HG02938 (cell line): Measurements from ENCODE around the gene CTSG.
"Not testable (repeated sequence)": the region's sequence is repeated elsewhere in the genome, so short reads cannot be mapped to it uniquely, and the experiment has no call there.

Source experiments
- ATAC-seq: cut with Tn5 transposase; IDR thresholded peaks from one replicate; pipeline ENCODE4 v1.9.1; 2021; ENCODE audit warnings: mild to moderate bottlenecking, moderate library complexity; ENCODE audit not compliant: unreplicated experiment

The CTSG gene

GRCh38 chr14:24576182-24576581 lies at the start of gene CTSG:
CTSG (minus strand) TSS chr14:24576250; CDS start chr14:24576223, 27 bp downstream.
- ATAC-seq: no peak

- ATAC-seq: no peak
Observed at GRCh38 chr14:24613747-24614146, 37.7 kb upstream of the CTSG start.

- no peak for ATAC-seq
Observed at GRCh38 chr14:24613241-24613640, 37.2 kb upstream of the CTSG start.

GRCh38 chr14:24612196-24612595 lies 36.1 kb upstream of the CTSG start:
- no peak for ATAC-seq

GRCh38 chr14:24609655-24610344 lies 33.8 kb upstream of the CTSG start, which contains the start of gene GZMH:
GZMH (minus strand) TSS chr14:24609685; CDS start chr14:24609613, 72 bp downstream.
- no peak for ATAC-seq

GRCh38 chr14:24607635-24608514 lies 31.8 kb upstream of the CTSG start:
- ATAC-seq: no peak

GRCh38 chr14:24607081-24607480 lies 31.0 kb upstream of the CTSG start:
- ATAC-seq: no peak

GRCh38 chr14:24606297-24606696 lies 30.2 kb upstream of the CTSG start:
- no peak for ATAC-seq

GRCh38 chr14:24605435-24606190 lies 29.6 kb upstream of the CTSG start:
- peak; percentile 79 for ATAC-seq

GRCh38 chr14:24597403-24597802 lies 21.4 kb upstream of the CTSG start:
- ATAC-seq: no peak

GRCh38 chr14:24595073-24595808 lies 19.2 kb upstream of the CTSG start:
- no peak for ATAC-seq

- ATAC-seq: not testable (repeated sequence)
Observed at GRCh38 chr14:24591004-24591403, 15.0 kb upstream of the CTSG start.

GRCh38 chr14:24584402-24584801 lies 8.4 kb upstream of the CTSG start:
- not testable (repeated sequence) for ATAC-seq

GRCh38 chr14:24578558-24578957 lies 2.5 kb upstream of the CTSG start:
- ATAC-seq: no peak

GRCh38 chr14:24576771-24577170 lies 721 bp upstream of the CTSG start:
- no peak for ATAC-seq

- no peak for ATAC-seq
Observed at GRCh38 chr14:24574206-24574774, 1.8 kb downstream of the CTSG start.

GRCh38 chr14:24566318-24566717 lies 9.7 kb downstream of the CTSG start:
- ATAC-seq: no peak

GRCh38 chr14:24565766-24566165 lies 10.3 kb downstream of the CTSG start:
- no peak for ATAC-seq

GRCh38 chr14:24563505-24563904 lies 12.5 kb downstream of the CTSG start:
- no peak for ATAC-seq

GRCh38 chr14:24556756-24557155 lies 19.3 kb downstream of the CTSG start:
- ATAC-seq: no peak
